ENCODE data around the gene CCR3. TPM values are rescaled to one million over a fixed set of nuclear protein-coding genes. Genes with fewer than 3 reads are reported as not detected.

The CCR3 gene
- total and polyA plus RNA-seq, 2 donors = 0.27 to 0.33 TPM

- peaks cover 0 to 3% of the 10 kb centered on the region in 2 donors for H3K9me3 ChIP-seq (ENCODE audit: control insufficient read depth in 2 of 2, insufficient read depth in 1 of 2, low read length in 1 of 2)
- H3K27me3 ChIP-seq (ENCODE audit: control insufficient read depth in 2 of 2, insufficient read depth in 1 of 2, low read length in 1 of 2) = no peaks in the 10 kb centered on the region
- no peaks in the 10 kb centered on the region for H3K36me3 ChIP-seq (ENCODE audit: control insufficient read depth in 2 of 2, insufficient read depth in 2 of 2, low read length in 1 of 2)
- H3K4me1 ChIP-seq (ENCODE audit: control insufficient read depth in 2 of 2, insufficient read depth in 2 of 2, low read length in 2 of 2) = peaks cover 0 to 14% of the 10 kb centered on the region in 2 donors
- H3K4me3 ChIP-seq (ENCODE audit: low read length in 2 of 2) = no peak overlapping the region
- WGBS = 61% methylated on average over 2 of the region's 2 CpGs
- no peak for DNase-seq (ENCODE audit: low read depth in 6 of 9, low spot score in 9 of 9)
- no peak overlapping the region for H3K27ac ChIP-seq (ENCODE audit: low read depth in 1 of 2, low read length in 1 of 2)
Observed at GRCh38 chr3:46277476-46277875, 35.2 kb downstream of the CCR3 start.

- WGBS = 96% methylated on average over 3 of the region's 3 CpGs
- Histone ChIP-seq H3K4me3 (ENCODE audit: low read length in 2 of 2) (no peak overlapping the region), H3K36me3 (ENCODE audit: control insufficient read depth in 2 of 2, insufficient read depth in 2 of 2, low read length in 1 of 2) (no peaks in the 10 kb centered on the region), H3K27me3 (ENCODE audit: control insufficient read depth in 2 of 2, insufficient read depth in 1 of 2, low read length in 1 of 2) (no peaks in the 10 kb centered on the region), H3K4me1 (ENCODE audit: control insufficient read depth in 2 of 2, insufficient read depth in 2 of 2, low read length in 2 of 2) (peaks cover 0 to 14% of the 10 kb centered on the region in 2 donors), H3K9me3 (ENCODE audit: control insufficient read depth in 2 of 2, insufficient read depth in 1 of 2, low read length in 1 of 2) (peaks cover 0 to 3% of the 10 kb centered on the region in 2 donors), H3K27ac (ENCODE audit: low read depth in 1 of 2, low read length in 1 of 2) (no peak overlapping the region)
- no peak for DNase-seq (ENCODE audit: low read depth in 6 of 9, low spot score in 9 of 9)
Observed at GRCh38 chr3:46278816-46279672, 36.8 kb downstream of the CCR3 start.

DNA sequence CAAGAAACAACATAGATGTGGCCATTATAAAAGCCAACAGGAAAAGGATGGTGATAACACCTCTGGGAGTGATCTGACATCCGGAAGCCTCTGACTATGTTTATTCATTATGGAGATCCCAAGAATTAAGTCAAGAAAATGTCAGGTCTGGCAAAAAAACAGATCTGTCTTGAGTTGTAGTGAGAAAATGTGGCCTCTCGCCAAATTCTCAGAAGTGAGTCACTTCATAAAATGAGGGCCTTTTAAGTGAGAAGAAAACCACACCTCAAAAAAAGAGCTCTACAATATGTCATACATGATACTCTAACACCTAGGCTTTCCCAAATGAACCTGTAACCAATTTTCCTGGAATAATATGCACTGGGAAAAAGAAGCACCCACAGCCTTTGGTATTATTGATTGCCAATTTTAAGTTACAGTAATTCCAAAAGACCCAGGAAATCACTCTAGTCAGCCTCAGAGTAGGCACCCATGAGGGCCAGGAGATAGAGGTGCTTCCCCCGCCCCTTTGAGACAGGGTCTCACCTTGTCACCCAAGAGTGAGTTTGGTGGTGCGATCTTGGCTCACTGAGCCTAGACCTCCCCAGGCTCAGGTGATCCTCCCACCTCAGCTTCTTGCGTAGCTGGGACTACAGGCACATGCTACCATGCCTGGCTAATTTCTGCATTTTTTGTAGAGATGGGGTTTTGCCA is 38.0 kb downstream of the CCR3 start:
- Histone ChIP-seq H3K4me1 (ENCODE audit: control insufficient read depth in 2 of 2, insufficient read depth in 2 of 2, low read length in 2 of 2) (peaks cover 0 to 14% of the 10 kb centered on the region in 2 donors), H3K4me3 (ENCODE audit: low read length in 2 of 2) (no peak overlapping the region), H3K27ac (ENCODE audit: low read depth in 1 of 2, low read length in 1 of 2) (no peak overlapping the region)

DNA sequence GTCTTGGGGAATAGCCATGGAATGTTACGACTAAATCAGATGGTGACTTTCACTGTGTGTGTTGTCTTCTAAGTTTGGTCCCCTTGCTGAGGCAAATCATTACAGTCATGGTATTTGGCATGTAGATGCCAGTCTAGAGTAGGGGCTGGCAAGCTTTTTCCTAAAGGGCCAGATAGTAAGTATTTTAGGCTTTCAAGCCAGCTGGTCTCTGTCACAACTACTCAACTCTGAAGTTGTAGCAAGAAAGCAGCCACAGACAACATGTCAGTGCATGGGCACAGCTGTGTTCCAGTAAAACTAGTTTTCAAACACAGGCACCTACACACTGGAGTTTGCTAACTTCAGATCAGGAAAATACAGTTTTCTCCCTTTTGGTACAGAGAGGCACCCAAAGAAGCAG is 39.3 kb downstream of the CCR3 start:
- Histone ChIP-seq H3K9me3 (ENCODE audit: control insufficient read depth in 2 of 2, insufficient read depth in 1 of 2, low read length in 1 of 2) (peaks cover 0 to 3% of the 10 kb centered on the region in 2 donors), H3K27me3 (ENCODE audit: control insufficient read depth in 2 of 2, insufficient read depth in 1 of 2, low read length in 1 of 2) (no peaks in the 10 kb centered on the region), H3K27ac (ENCODE audit: low read depth in 1 of 2, low read length in 1 of 2) (no peak overlapping the region), H3K36me3 (ENCODE audit: control insufficient read depth in 2 of 2, insufficient read depth in 2 of 2, low read length in 1 of 2) (no peaks in the 10 kb centered on the region), H3K4me3 (ENCODE audit: low read length in 2 of 2) (no peak overlapping the region), H3K4me1 (ENCODE audit: control insufficient read depth in 2 of 2, insufficient read depth in 2 of 2, low read length in 2 of 2) (peaks cover 0 to 14% of the 10 kb centered on the region in 2 donors)
- WGBS = 100% methylated on average over 1 of the region's 1 CpG
- DNase-seq (ENCODE audit: low read depth in 6 of 9, low spot score in 9 of 9) = no peak

More for the DNA sequence above, 38.0 kb downstream of the CCR3 start:
- Histone ChIP-seq H3K9me3 (ENCODE audit: control insufficient read depth in 2 of 2, insufficient read depth in 1 of 2, low read length in 1 of 2) (peaks cover 0 to 3% of the 10 kb centered on the region in 2 donors), H3K36me3 (ENCODE audit: control insufficient read depth in 2 of 2, insufficient read depth in 2 of 2, low read length in 1 of 2) (no peaks in the 10 kb centered on the region), H3K27me3 (ENCODE audit: control insufficient read depth in 2 of 2, insufficient read depth in 1 of 2, low read length in 1 of 2) (no peaks in the 10 kb centered on the region)
- WGBS = 93% methylated on average over 5 of the region's 5 CpGs
- no peak for DNase-seq (ENCODE audit: low read depth in 6 of 9, low spot score in 9 of 9)

- H3K27me3 ChIP-seq (ENCODE audit: control insufficient read depth in 2 of 2, insufficient read depth in 1 of 2, low read length in 1 of 2) = no peaks in the 10 kb centered on the region
- no peak overlapping the region for H3K4me3 ChIP-seq (ENCODE audit: low read length in 2 of 2)
- peaks cover 0 to 3% of the 10 kb centered on the region in 2 donors for H3K9me3 ChIP-seq (ENCODE audit: control insufficient read depth in 2 of 2, insufficient read depth in 1 of 2, low read length in 1 of 2)
- WGBS = 97% methylated on average over 4 of the region's 4 CpGs
- no peak overlapping the region for H3K27ac ChIP-seq (ENCODE audit: low read depth in 1 of 2, low read length in 1 of 2)
- no peak for DNase-seq (ENCODE audit: low read depth in 6 of 9, low spot score in 9 of 9)
- H3K36me3 ChIP-seq (ENCODE audit: control insufficient read depth in 2 of 2, insufficient read depth in 2 of 2, low read length in 1 of 2) = no peaks in the 10 kb centered on the region
- peaks cover 0 to 10% of the 10 kb centered on the region in 2 donors for H3K4me1 ChIP-seq (ENCODE audit: control insufficient read depth in 2 of 2, insufficient read depth in 2 of 2, low read length in 2 of 2)
Observed at GRCh38 chr3:46282041-46282440, 39.8 kb downstream of the CCR3 start.

DNA sequence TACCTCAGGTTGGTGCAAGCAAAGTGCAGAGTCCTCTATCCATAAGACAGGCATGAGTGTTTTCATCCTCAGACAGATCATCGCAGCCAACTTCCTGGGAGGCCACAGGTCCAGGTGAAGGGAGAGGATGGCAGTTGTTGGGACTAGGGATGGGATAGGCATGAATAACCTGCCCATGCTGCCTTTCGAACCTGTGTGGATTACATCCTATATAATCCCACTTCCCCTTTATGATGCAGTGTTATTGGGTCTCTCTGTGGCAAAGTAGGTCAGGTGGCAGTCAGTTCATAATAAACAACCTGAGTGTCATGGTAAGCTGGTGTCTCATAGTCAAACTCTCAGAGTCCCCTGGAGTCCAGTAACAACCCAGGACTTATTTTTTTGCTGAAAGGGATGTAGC is 40.4 kb downstream of the CCR3 start:
- H3K36me3 ChIP-seq (ENCODE audit: control insufficient read depth in 2 of 2, insufficient read depth in 2 of 2, low read length in 1 of 2) = no peaks in the 10 kb centered on the region
- WGBS = 82% methylated on average over 2 of the region's 2 CpGs
- no peak for DNase-seq (ENCODE audit: low read depth in 6 of 9, low spot score in 9 of 9)
- H3K9me3 ChIP-seq (ENCODE audit: control insufficient read depth in 2 of 2, insufficient read depth in 1 of 2, low read length in 1 of 2) = peaks cover 0 to 2% of the 10 kb centered on the region in 2 donors
- H3K4me3 ChIP-seq (ENCODE audit: low read length in 2 of 2) = no peak overlapping the region
- H3K27ac ChIP-seq (ENCODE audit: low read depth in 1 of 2, low read length in 1 of 2) = no peak overlapping the region
- no peaks in the 10 kb centered on the region for H3K27me3 ChIP-seq (ENCODE audit: control insufficient read depth in 2 of 2, insufficient read depth in 1 of 2, low read length in 1 of 2)
- H3K4me1 ChIP-seq (ENCODE audit: control insufficient read depth in 2 of 2, insufficient read depth in 2 of 2, low read length in 2 of 2) = peaks cover 0 to 3% of the 10 kb centered on the region in 2 donors

GRCh38 chr3:46283881-46284450 is 41.7 kb downstream of the CCR3 start:
- H3K27ac ChIP-seq (ENCODE audit: low read depth in 1 of 2, low read length in 1 of 2) = peak overlapping the region in 1 of 2 donors; percentile 18
- WGBS = 88% methylated on average over 2 of the region's 2 CpGs
- no peak overlapping the region for H3K4me3 ChIP-seq (ENCODE audit: low read length in 2 of 2)
- no peaks in the 10 kb centered on the region for H3K9me3 ChIP-seq (ENCODE audit: control insufficient read depth in 2 of 2, insufficient read depth in 1 of 2, low read length in 1 of 2)
- H3K4me1 ChIP-seq (ENCODE audit: control insufficient read depth in 2 of 2, insufficient read depth in 2 of 2, low read length in 2 of 2) = peaks cover 0 to 3% of the 10 kb centered on the region in 2 donors
- H3K36me3 ChIP-seq (ENCODE audit: control insufficient read depth in 2 of 2, insufficient read depth in 2 of 2, low read length in 1 of 2) = no peaks in the 10 kb centered on the region
- H3K27me3 ChIP-seq (ENCODE audit: control insufficient read depth in 2 of 2, insufficient read depth in 1 of 2, low read length in 1 of 2) = no peaks in the 10 kb centered on the region
- DNase-seq (ENCODE audit: low read depth in 6 of 9, low spot score in 9 of 9) = no peak

GRCh38 chr3:46284981-46285683 is 42.9 kb downstream of the CCR3 start:
- Histone ChIP-seq H3K27me3 (ENCODE audit: control insufficient read depth in 2 of 2, insufficient read depth in 1 of 2, low read length in 1 of 2) (no peaks in the 10 kb centered on the region), H3K4me3 (ENCODE audit: low read length in 2 of 2) (no peak overlapping the region), H3K36me3 (ENCODE audit: control insufficient read depth in 2 of 2, insufficient read depth in 2 of 2, low read length in 1 of 2) (no peaks in the 10 kb centered on the region), H3K9me3 (ENCODE audit: control insufficient read depth in 2 of 2, insufficient read depth in 1 of 2, low read length in 1 of 2) (no peaks in the 10 kb centered on the region), H3K27ac (ENCODE audit: low read depth in 1 of 2, low read length in 1 of 2) (no peak overlapping the region), H3K4me1 (ENCODE audit: control insufficient read depth in 2 of 2, insufficient read depth in 2 of 2, low read length in 2 of 2) (peaks cover 0 to 3% of the 10 kb centered on the region in 2 donors)
- DNase-seq (ENCODE audit: low read depth in 6 of 9, low spot score in 9 of 9) = no peak
- WGBS = 79% methylated on average over 6 of the region's 6 CpGs

All from thymus (tissue), 11 donors.